Natural killer cell (primary cell): ENCODE measurements around the gene ANXA11. TPM values are rescaled to one million over a fixed set of nuclear protein-coding genes. Genes with fewer than 3 reads are reported as not detected.

Source experiments
- ATAC-seq, 3 donors: fragments of 150-1000 bp in 2 of 3; fragments of 200-7000 bp in 1 of 3; cut with Tn5 transposase; 1 replicate in 1 of 3; 2 replicates in 2 of 3; pipeline ENCODE4 v1.10.0; 2021; ENCODE audit warnings: mild to moderate bottlenecking in 2 of 3, moderate library complexity in 2 of 3
- DNase-seq, 2 donors: peaks; one replicate each; pipeline versions ENCODE4 v3.0.0 to v3.0.0-alpha.2; 2013 to 2021; ENCODE audit warnings: mixed read lengths in 1 of 2
- H3K27ac ChIP-seq: one replicate; pipeline ENCODE4 v1.5.1; 2013; ENCODE audit warnings: mild to moderate bottlenecking, low read length
- H3K27me3 ChIP-seq: one replicate; pipeline ENCODE4 v1.6.1; 2013; ENCODE audit warnings: low read length; ENCODE audit not compliant: control insufficient read depth, insufficient read depth
- H3K36me3 ChIP-seq: one replicate; pipeline ENCODE4 v1.6.1; 2013; ENCODE audit warnings: low read length; ENCODE audit not compliant: control insufficient read depth, insufficient read depth
- H3K4me1 ChIP-seq: one replicate; pipeline ENCODE4 v1.6.1; 2013; ENCODE audit warnings: low read length; ENCODE audit not compliant: control insufficient read depth, insufficient read depth
- H3K4me3 ChIP-seq: one replicate; pipeline ENCODE4 v1.5.1; 2013; ENCODE audit warnings: low read length
- H3K9me3 ChIP-seq: one replicate; pipeline ENCODE4 v1.6.1; 2013; ENCODE audit warnings: low read length; ENCODE audit not compliant: control insufficient read depth, insufficient read depth
- H3K27ac Mint-ChIP-seq, 2 donors: one replicate each; pipeline ENCODE4 v1.8.0; 2022; ENCODE audit warnings: mild to moderate bottlenecking in 2 of 2, mixed read lengths in 2 of 2, moderate library complexity in 1 of 2
- H3K27me3 Mint-ChIP-seq, 2 donors: one replicate each; pipeline ENCODE4 v1.8.0; 2022; ENCODE audit warnings: low read depth in 2 of 2, mixed read lengths in 2 of 2
- H3K36me3 Mint-ChIP-seq: one replicate; pipeline ENCODE4 v1.8.0; 2022; ENCODE audit warnings: mixed read lengths
- H3K4me1 Mint-ChIP-seq, 2 donors: one replicate each; pipeline ENCODE4 v1.8.0; 2022; ENCODE audit warnings: mixed read lengths in 2 of 2
- H3K4me3 Mint-ChIP-seq: one replicate; pipeline ENCODE4 v1.8.0; 2022; ENCODE audit warnings: mild to moderate bottlenecking, moderate library complexity, mixed read lengths
- H3K9me3 Mint-ChIP-seq, 2 donors: one replicate each; pipeline ENCODE4 v1.8.0; 2022; ENCODE audit warnings: mixed read lengths in 2 of 2
- CTCF ChIP-seq: fragments of 200-600 bp; IDR thresholded peaks from one replicate; pipeline ENCODE4 v1.8.0; 2022; ENCODE audit warnings: antibody characterized with exemption
- WGBS: methylation state at CpG from one replicate; pipeline ENCODE4 v1.1.7; 2013; ENCODE audit warnings: missing lambda C conversion rate; ENCODE audit not compliant: insufficient coverage; 5-methylcytosine and 5-hydroxymethylcytosine counted together
- intact Hi-C: fragments of 100-400 bp; cut with micrococcal nuclease; formaldehyde crosslinking; loops from one replicate; pipeline ENCODE4 v1.14.2; 2022
- total RNA-seq, 4 donors: library from RNA; stranded (reverse); fragments of 120-200 nt in 1 of 4; gene quantifications; one replicate each; pipeline versions ENCODE4 v1.2.3 to v1.2.4, GENCODE V29; 2013 to 2022

ANXA11 gene
- total RNA-seq, 3 donors from 2014 or later (not counting 1 experiment from before 2014, with no cell fraction given), result 213 to 264 (median 245) TPM

- Mint-ChIP-seq H3K4me1 (peaks cover 0 to 16% of the 10 kb centered on the region in 2 donors), H3K4me3 (peak overlapping the region; percentile 7), H3K9me3 (no peaks in the 10 kb centered on the region), H3K27me3 (no peaks in the 10 kb centered on the region), H3K36me3 (peaks cover 18% of the 10 kb centered on the region), H3K27ac (peak overlapping the region; percentile 50 to 74)
- ATAC-seq, result no peak
- peaks cover 74% of the 10 kb centered on the region for H3K36me3 ChIP-seq
- no peak for TF ChIP-seq CTCF
- H3K27me3 ChIP-seq, result no peaks in the 10 kb centered on the region
- intact Hi-C loops, result no loop called here
- WGBS, result 98% methylated on average over 6 of the region's 6 CpGs
- no peak overlapping the region for H3K4me3 ChIP-seq
- H3K4me1 ChIP-seq, result no peaks in the 10 kb centered on the region
- H3K9me3 ChIP-seq, result no peaks in the 10 kb centered on the region
- no peak overlapping the region for H3K27ac ChIP-seq
- no peak for DNase-seq
Observed at GRCh38 chr10:80152820-80153219, 52.5 kb downstream of the ANXA11 start.

GRCh38 chr10:80150172-80150571, 55.2 kb downstream of the ANXA11 start:
- H3K27me3 Mint-ChIP-seq, result no peaks in the 10 kb centered on the region
- H3K36me3 ChIP-seq, result peaks cover 49% of the 10 kb centered on the region

GRCh38 chr10:80149123-80149522, 56.2 kb downstream of the ANXA11 start:
- Histone ChIP-seq H3K27ac (no peak overlapping the region), H3K4me3 (no peak overlapping the region), H3K27me3 (no peaks in the 10 kb centered on the region), H3K4me1 (peaks cover 9% of the 10 kb centered on the region), H3K36me3 (peaks cover 39% of the 10 kb centered on the region), H3K9me3 (no peaks in the 10 kb centered on the region)
- WGBS, result 100% methylated on average over 2 of the region's 2 CpGs
- no peaks in the 10 kb centered on the region for H3K36me3 Mint-ChIP-seq
- peaks cover 13 to 32% of the 10 kb centered on the region in 2 donors for H3K4me1 Mint-ChIP-seq
- intact Hi-C loops, result no loop called here
- no peaks in the 10 kb centered on the region for H3K9me3 Mint-ChIP-seq
- no peak for TF ChIP-seq CTCF
- H3K4me3 Mint-ChIP-seq, result no peak overlapping the region
- no peak for ATAC-seq
- H3K27me3 Mint-ChIP-seq, result no peaks in the 10 kb centered on the region
- H3K27ac Mint-ChIP-seq, result peak overlapping the region; percentile 52 to 59
- DNase-seq, result no peak

More at GRCh38 chr10:80150172-80150571, 55.2 kb downstream of the ANXA11 start:
- WGBS, result 70% methylated on average over 2 of the region's 2 CpGs
- DNase-seq (no peak), ATAC-seq (no peak)
- peaks cover 6 to 23% of the 10 kb centered on the region in 2 donors for H3K4me1 Mint-ChIP-seq
- H3K27me3 ChIP-seq, result no peaks in the 10 kb centered on the region
- no peaks in the 10 kb centered on the region for H3K9me3 Mint-ChIP-seq
- intact Hi-C loops, result no loop called here
- no peaks in the 10 kb centered on the region for H3K9me3 ChIP-seq
- no peak overlapping the region for H3K27ac ChIP-seq
- no peak overlapping the region for H3K4me3 ChIP-seq
- no peaks in the 10 kb centered on the region for H3K4me1 ChIP-seq
- no peak for TF ChIP-seq CTCF
- H3K4me3 Mint-ChIP-seq, result no peak overlapping the region
- H3K27ac Mint-ChIP-seq, result peak overlapping the region; percentile 52 to 74
- peaks cover 6% of the 10 kb centered on the region for H3K36me3 Mint-ChIP-seq

- intact Hi-C loops, result no loop called here
- Mint-ChIP-seq H3K4me1 (peaks cover 18 to 36% of the 10 kb centered on the region in 2 donors), H3K4me3 (no peak overlapping the region), H3K9me3 (no peaks in the 10 kb centered on the region), H3K36me3 (no peaks in the 10 kb centered on the region), H3K27ac (no peak overlapping the region), H3K27me3 (no peaks in the 10 kb centered on the region)
- Histone ChIP-seq H3K27ac (no peak overlapping the region), H3K27me3 (no peaks in the 10 kb centered on the region), H3K4me1 (peaks cover 17% of the 10 kb centered on the region), H3K9me3 (no peaks in the 10 kb centered on the region), H3K4me3 (no peak overlapping the region), H3K36me3 (peaks cover 34% of the 10 kb centered on the region)
- WGBS, result 92% methylated on average over 5 of the region's 5 CpGs
- TF ChIP-seq CTCF, result no peak
- no peak for DNase-seq
- no peak for ATAC-seq
Observed at GRCh38 chr10:80148166-80148805, 57.1 kb downstream of the ANXA11 start.
